Smooth muscle cell (in vitro differentiated cells): Measurements from ENCODE around the gene MAP1B. TPM values are rescaled to one million over a fixed set of nuclear protein-coding genes. Genes with fewer than 3 reads are reported as not detected.

Experiments used
- DNase-seq: peaks from one replicate; lab custom pipeline; 2025; ENCODE audit not compliant: unreplicated experiment; lab: John Stamatoyannopoulos, UW
- H2AFZ ChIP-seq: fragments of 200-600 bp; sonication (generic); 2 replicates; pipeline ENCODE4 v1.6.0; 2016; ENCODE audit warnings: antibody characterized with exemption, low read depth, mild to moderate bottlenecking
- H3F3A ChIP-seq: fragments of 200-600 bp; sonication (generic); 2 replicates; pipeline ENCODE4 v1.6.0; 2017; ENCODE audit warnings: antibody characterized with exemption, low read depth
- H3K27ac ChIP-seq: fragments of 200-600 bp; sonication (generic); 2 replicates; pipeline ENCODE4 v1.5.1; 2016; ENCODE audit warnings: low read depth, mild to moderate bottlenecking
- H3K27me3 ChIP-seq: fragments of 200-600 bp; sonication (generic); 2 replicates; pipeline ENCODE4 v1.6.1; 2016; ENCODE audit warnings: low read depth, mild to moderate bottlenecking
- H3K36me3 ChIP-seq: fragments of 200-600 bp; sonication (generic); 2 replicates; pipeline ENCODE4 v1.5.1; 2016; ENCODE audit warnings: low read depth
- H3K4me1 ChIP-seq: fragments of 200-600 bp; sonication (generic); 2 replicates; pipeline ENCODE4 v1.5.1; 2016; ENCODE audit warnings: low read depth
- H3K4me2 ChIP-seq: fragments of 200-600 bp; sonication (generic); 2 replicates; pipeline ENCODE4 v1.6.0; 2016; ENCODE audit warnings: mild to moderate bottlenecking
- H3K4me3 ChIP-seq: fragments of 200-600 bp; sonication (generic); 2 replicates; pipeline ENCODE4 v1.5.1; 2016; ENCODE audit warnings: mild to moderate bottlenecking
- H3K79me2 ChIP-seq: fragments of 200-600 bp; sonication (generic); 2 replicates; pipeline ENCODE4 v1.6.0; 2016; ENCODE audit warnings: low read depth, mild to moderate bottlenecking
- H3K9ac ChIP-seq: fragments of 200-600 bp; sonication (generic); 2 replicates; pipeline ENCODE4 v1.6.0; 2016; ENCODE audit warnings: low read depth
- H3K9me3 ChIP-seq: fragments of 200-600 bp; sonication (generic); replicated peaks from 2 replicates; pipeline ENCODE4 v1.5.1; 2016; ENCODE audit warnings: low read depth
- H4K20me1 ChIP-seq: fragments of 200-600 bp; sonication (generic); 2 replicates; pipeline ENCODE4 v1.6.0; 2016; ENCODE audit warnings: low read depth
- CTCF ChIP-seq: fragments of 200-600 bp; sonication (generic); IDR thresholded peaks from 2 replicates; pipeline ENCODE4 v1.5.1; 2017; ENCODE audit warnings: borderline replicate concordance, mild to moderate bottlenecking, antibody characterized with exemption; ENCODE audit not compliant: insufficient read depth, poor library complexity, severe bottlenecking
- WGBS: methylation state at CpG from one replicate; pipeline ENCODE4 v1.1.7; 2016; ENCODE audit warnings: low lambda C conversion rate; 5-methylcytosine and 5-hydroxymethylcytosine counted together
- polyA plus RNA-seq: library from polyadenylated mRNA; unstranded; fragments of >200 nt; fragmentation: Nextera tagmentation; extraction: Ambion mirVana; gene quantifications from 2 replicates; pipeline ENCODE4 v1.2.1, GENCODE V29; 2016
- total RNA-seq: library from RNA; depleted of rRNA; stranded (reverse); fragments of >200 nt; gene quantifications from 2 replicates; pipeline ENCODE4 v1.2.3, GENCODE V29; 2014

Gene MAP1B
- total and polyA plus RNA-seq, 2 experiments from 2014 or later: 111 to 143 TPM

- Histone ChIP-seq H2AFZ (no peak overlapping the region), H3F3A (peaks cover 31% of the 10 kb centered on the region), H3K4me2 (peak overlapping the region; percentile 44), H4K20me1 (peaks cover 35% of the 10 kb centered on the region), H3K27ac (peak overlapping the region; percentile 92), H3K27me3 (no peaks in the 10 kb centered on the region), H3K4me1 (peaks cover 18% of the 10 kb centered on the region), H3K79me2 (peaks cover 66% of the 10 kb centered on the region), H3K9ac (no peak overlapping the region), H3K9me3 (no peaks in the 10 kb centered on the region), H3K36me3 (no peaks in the 10 kb centered on the region), H3K4me3 (no peak overlapping the region)
- DNase-seq: no peak
- TF ChIP-seq CTCF: no peak
- 89% methylated on average over 7 of the region's 7 CpGs for WGBS
Observed at GRCh38 chr5:72140711-72141110, 33.4 kb downstream of the MAP1B start.

- no peak for TF ChIP-seq CTCF
- H3K4me3 ChIP-seq: no peak overlapping the region
- peaks cover 32% of the 10 kb centered on the region for H3F3A ChIP-seq
- no peak overlapping the region for H3K9ac ChIP-seq
- H3K27ac ChIP-seq: peak overlapping the region; percentile 92
- no peaks in the 10 kb centered on the region for H3K36me3 ChIP-seq
- H3K79me2 ChIP-seq: peaks cover 65% of the 10 kb centered on the region
- DNase-seq: no peak
- peaks cover 18% of the 10 kb centered on the region for H3K4me1 ChIP-seq
- no peaks in the 10 kb centered on the region for H3K27me3 ChIP-seq
- H3K9me3 ChIP-seq: no peaks in the 10 kb centered on the region
- 33% methylated on average over 8 of the region's 8 CpGs for WGBS
- peak overlapping the region; percentile 62 for H3K4me2 ChIP-seq
- no peak overlapping the region for H2AFZ ChIP-seq
- peaks cover 31% of the 10 kb centered on the region for H4K20me1 ChIP-seq
Observed at GRCh38 chr5:72141440-72142355, 34.4 kb downstream of the MAP1B start.

- no peak for DNase-seq
- Histone ChIP-seq H3K36me3 (no peaks in the 10 kb centered on the region), H3K27ac (no peak overlapping the region), H4K20me1 (peaks cover 47% of the 10 kb centered on the region), H3K4me1 (peaks cover 17% of the 10 kb centered on the region), H3K4me3 (no peak overlapping the region), H3K27me3 (no peaks in the 10 kb centered on the region), H3K79me2 (peaks cover 73% of the 10 kb centered on the region), H3K9ac (no peak overlapping the region), H2AFZ (no peak overlapping the region), H3F3A (peaks cover 31% of the 10 kb centered on the region), H3K4me2 (no peak overlapping the region), H3K9me3 (no peaks in the 10 kb centered on the region)
- 93% methylated on average over 2 of the region's 2 CpGs for WGBS
- no peak for TF ChIP-seq CTCF
Observed at GRCh38 chr5:72144762-72145161, 37.5 kb downstream of the MAP1B start.

GRCh38 chr5:72145348-72145747, 38.1 kb downstream of the MAP1B start:
- no peak overlapping the region for H3K27ac ChIP-seq
- H3K9ac ChIP-seq: no peak overlapping the region
- H3K4me2 ChIP-seq: no peak overlapping the region
- peaks cover 19% of the 10 kb centered on the region for H3K4me1 ChIP-seq
- H3F3A ChIP-seq: peaks cover 30% of the 10 kb centered on the region
- H4K20me1 ChIP-seq: peaks cover 50% of the 10 kb centered on the region
- H2AFZ ChIP-seq: no peak overlapping the region
- H3K4me3 ChIP-seq: no peak overlapping the region
- no peak for DNase-seq
- H3K79me2 ChIP-seq: peaks cover 78% of the 10 kb centered on the region
- WGBS: 92% methylated on average over 1 of the region's 1 CpG
- TF ChIP-seq CTCF: no peak
- no peaks in the 10 kb centered on the region for H3K27me3 ChIP-seq
- no peaks in the 10 kb centered on the region for H3K36me3 ChIP-seq
- H3K9me3 ChIP-seq: no peaks in the 10 kb centered on the region
